A673 (cell line): Measurements from ENCODE around the gene TTC28. TPM values are rescaled to one million over a fixed set of nuclear protein-coding genes. Genes with fewer than 3 reads are reported as not detected.

Source experiments
- BruUV-seq: library from RNA; stranded (reverse); fragments of 400-500 nt; replicated peaks from 2 replicates; lab custom pipeline; 2021; lab: Mats Ljungman, UMichigan
- CTCF ChIA-PET: fragments of 300-600 bp; sonication (Branson Sonifier 250); formaldehyde crosslinking; loops from one replicate; lab custom pipeline; 2022; ENCODE audit warnings: antibody characterized with exemption; lab: Charles Lee
- POLR2A ChIA-PET: fragments of 300-600 bp; sonication (Branson Sonifier 250); formaldehyde crosslinking; loops from one replicate; lab custom pipeline; 2022; ENCODE audit warnings: antibody characterized with exemption; ENCODE audit not compliant: low non-redundant PET; lab: Charles Lee
- DNase-seq: peaks from one replicate; pipeline ENCODE4 v3.0.0-alpha.2; 2015; ENCODE audit warnings: low spot score
- H3K27ac ChIP-seq: fragments of 200-600 bp; sonication (generic); 2 replicates; pipeline ENCODE4 v1.5.1; 2016; ENCODE audit warnings: mixed run types, low read depth, mild to moderate bottlenecking, mixed read lengths, antibody characterized with exemption, low read length; ENCODE audit not compliant: poor library complexity, severe bottlenecking
- H3K27me3 ChIP-seq: fragments of 200-600 bp; sonication (generic); replicated peaks from 2 replicates; pipeline ENCODE4 v1.6.1; 2017; ENCODE audit warnings: mixed run types, low read depth, mild to moderate bottlenecking, mixed read lengths, antibody characterized with exemption, low read length; ENCODE audit not compliant: insufficient read depth, poor library complexity
- H3K36me3 ChIP-seq: fragments of 200-600 bp; sonication (generic); 2 replicates; pipeline ENCODE4 v1.6.1; 2016; ENCODE audit warnings: mixed run types, mild to moderate bottlenecking, mixed read lengths, antibody characterized with exemption, low read length; ENCODE audit not compliant: insufficient read depth, poor library complexity, severe bottlenecking
- H3K4me1 ChIP-seq: fragments of 200-600 bp; sonication (generic); 2 replicates; pipeline ENCODE4 v1.6.1; 2017; ENCODE audit warnings: mixed run types, mild to moderate bottlenecking, mixed read lengths, antibody characterized with exemption, low read length; ENCODE audit not compliant: insufficient read depth, poor library complexity, severe bottlenecking
- H3K4me3 ChIP-seq: fragments of 200-600 bp; sonication (generic); 2 replicates; pipeline ENCODE4 v1.5.1; 2016; ENCODE audit warnings: low read depth, mixed run types, mild to moderate bottlenecking, mixed read lengths, low read length; ENCODE audit not compliant: poor library complexity, severe bottlenecking
- H3K9me3 ChIP-seq: fragments of 200-600 bp; sonication (generic); 2 replicates; pipeline ENCODE4 v1.6.1; 2016; ENCODE audit warnings: mixed run types, low read depth, mild to moderate bottlenecking, mixed read lengths, antibody characterized with exemption, low read length; ENCODE audit not compliant: poor library complexity, severe bottlenecking
- CTCF ChIP-seq: fragments of 300-800, 200-600 bp; sonication (generic); conservative IDR thresholded peaks from 2 replicates; pipeline ENCODE4 v1.5.1; 2017; ENCODE audit warnings: low read depth, mild to moderate bottlenecking, antibody characterized with exemption, low read length, moderate library complexity, mixed read lengths
- EZH2 ChIP-seq: fragments of 200-600 bp; sonication (generic); IDR thresholded peaks from 2 replicates; pipeline ENCODE4 v1.6.1; 2017; ENCODE audit warnings: borderline replicate concordance, low read depth, mild to moderate bottlenecking, mixed read lengths, antibody characterized with exemption, low read length; ENCODE audit not compliant: poor library complexity, severe bottlenecking
- intact Hi-C: fragments of 100-400 bp; cut with micrococcal nuclease; formaldehyde crosslinking; loops from one replicate; pipeline ENCODE4 v1.10.0; 2022; ENCODE audit not compliant: unreplicated experiment
- total RNA-seq: library from RNA; stranded (reverse); gene quantifications from 2 replicates; pipeline ENCODE4 v1.2.3, GENCODE V29; 2021

The TTC28 gene
- total RNA-seq, 1 experiment from 2014 or later = 48.7 TPM

- Histone ChIP-seq H3K4me1 (no peaks in the 10 kb centered on the region), H3K36me3 (no peaks in the 10 kb centered on the region), H3K27ac (no peak overlapping the region), H3K4me3 (no peak overlapping the region), H3K9me3 (no peaks in the 10 kb centered on the region), H3K27me3 (no peaks in the 10 kb centered on the region)
- ChIA-PET CTCF (no interaction called here), POLR2A (no interaction called here)
- intact Hi-C loops = no loop called here
- DNase-seq = no peak
- TF ChIP-seq CTCF (no peak), EZH2 (no peak)
- BruUV-seq = no TSS peak
Observed at GRCh38 chr22:28314959-28315358, 364.7 kb downstream of the TTC28 start.

GRCh38 chr22:28310299-28310698 is 369.3 kb downstream of the TTC28 start:
- H3K4me1 ChIP-seq = no peaks in the 10 kb centered on the region
- no TSS peak for BruUV-seq
- intact Hi-C loops = no loop called here
- ChIA-PET CTCF (no interaction called here), POLR2A (no interaction called here)
- no peaks in the 10 kb centered on the region for H3K27me3 ChIP-seq
- H3K36me3 ChIP-seq = no peaks in the 10 kb centered on the region
- DNase-seq = no peak
- H3K27ac ChIP-seq = no peak overlapping the region
- H3K9me3 ChIP-seq = no peaks in the 10 kb centered on the region
- no peak overlapping the region for H3K4me3 ChIP-seq
- TF ChIP-seq EZH2 (no peak), CTCF (no peak)

GRCh38 chr22:28299753-28300152 is 379.9 kb downstream of the TTC28 start:
- no peaks in the 10 kb centered on the region for H3K27me3 ChIP-seq
- H3K9me3 ChIP-seq = no peaks in the 10 kb centered on the region
- no peak overlapping the region for H3K27ac ChIP-seq
- CTCF ChIA-PET = no interaction called here
- BruUV-seq = no TSS peak
- intact Hi-C loops = no loop called here
- H3K4me3 ChIP-seq = no peak overlapping the region
- H3K36me3 ChIP-seq = no peaks in the 10 kb centered on the region
- TF ChIP-seq EZH2 (no peak), CTCF (no peak)
- DNase-seq = no peak
- H3K4me1 ChIP-seq = no peaks in the 10 kb centered on the region
- POLR2A ChIA-PET = no interaction called here
